Panc1 (cell line): ENCODE data around the gene CAPN2.

Source experiments
- POLR2AphosphoS5 ChIP-seq: IDR thresholded peaks from 2 replicates; pipeline ENCODE4 v1.6.1; 2012; ENCODE audit warnings: mild to moderate bottlenecking, low read depth, low read length, moderate library complexity
- SIN3A ChIP-seq: IDR thresholded peaks from 2 replicates; pipeline ENCODE4 v1.6.1; 2012; ENCODE audit warnings: low read depth, mild to moderate bottlenecking, low read length, moderate library complexity, borderline replicate concordance; ENCODE audit not compliant: insufficient read depth
- TCF7L2 ChIP-seq: IDR thresholded peaks from 2 replicates; pipeline ENCODE4 v1.6.1; 2011; ENCODE audit warnings: mild to moderate bottlenecking, low read depth, low read length, inconsistent platforms
- TF ChIP-seq, protein P1 (sequence below): fragments of 450-650 bp; IDR thresholded peaks from 2 replicates; pipeline ENCODE4 v1.5.1; 2017; ENCODE audit warnings: mild to moderate bottlenecking
- TF ChIP-seq, protein P2 (sequence below), 2 experiments: IDR thresholded peaks; 2 replicates each; pipeline ENCODE4 v1.6.1; 2011 to 2012; ENCODE audit warnings: low read depth in 2 of 2, control low read depth in 1 of 2, low read length in 1 of 2, mild to moderate bottlenecking in 1 of 2, moderate library complexity in 1 of 2; ENCODE audit not compliant: insufficient read depth in 1 of 2

DNA sequence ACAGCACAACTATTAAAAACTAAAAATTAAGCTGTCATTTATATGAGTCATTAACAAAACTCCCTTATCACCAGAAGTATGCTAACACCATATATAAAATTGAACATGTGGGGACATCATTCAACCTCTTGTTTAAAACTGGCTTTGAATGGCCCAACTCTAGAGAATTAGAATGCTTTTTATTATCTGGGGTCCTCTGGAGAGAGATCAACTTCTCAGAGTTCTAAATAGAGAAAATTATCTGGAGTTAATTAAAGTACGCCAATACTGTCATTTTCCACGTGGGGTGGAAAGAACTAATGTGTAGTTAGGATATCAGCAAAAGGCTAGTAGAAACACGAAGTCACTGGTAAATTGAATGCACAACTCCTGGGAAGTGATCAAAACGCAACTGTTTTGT, 21.2 kb upstream of the CAPN2 start:
- TF ChIP-seq TCF7L2 (no peak), POLR2AphosphoS5 (no peak), SIN3A (no peak)
- TF ChIP-seq, protein P1, sequence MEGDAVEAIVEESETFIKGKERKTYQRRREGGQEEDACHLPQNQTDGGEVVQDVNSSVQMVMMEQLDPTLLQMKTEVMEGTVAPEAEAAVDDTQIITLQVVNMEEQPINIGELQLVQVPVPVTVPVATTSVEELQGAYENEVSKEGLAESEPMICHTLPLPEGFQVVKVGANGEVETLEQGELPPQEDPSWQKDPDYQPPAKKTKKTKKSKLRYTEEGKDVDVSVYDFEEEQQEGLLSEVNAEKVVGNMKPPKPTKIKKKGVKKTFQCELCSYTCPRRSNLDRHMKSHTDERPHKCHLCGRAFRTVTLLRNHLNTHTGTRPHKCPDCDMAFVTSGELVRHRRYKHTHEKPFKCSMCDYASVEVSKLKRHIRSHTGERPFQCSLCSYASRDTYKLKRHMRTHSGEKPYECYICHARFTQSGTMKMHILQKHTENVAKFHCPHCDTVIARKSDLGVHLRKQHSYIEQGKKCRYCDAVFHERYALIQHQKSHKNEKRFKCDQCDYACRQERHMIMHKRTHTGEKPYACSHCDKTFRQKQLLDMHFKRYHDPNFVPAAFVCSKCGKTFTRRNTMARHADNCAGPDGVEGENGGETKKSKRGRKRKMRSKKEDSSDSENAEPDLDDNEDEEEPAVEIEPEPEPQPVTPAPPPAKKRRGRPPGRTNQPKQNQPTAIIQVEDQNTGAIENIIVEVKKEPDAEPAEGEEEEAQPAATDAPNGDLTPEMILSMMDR, result no peak
- TF ChIP-seq, protein P2, sequence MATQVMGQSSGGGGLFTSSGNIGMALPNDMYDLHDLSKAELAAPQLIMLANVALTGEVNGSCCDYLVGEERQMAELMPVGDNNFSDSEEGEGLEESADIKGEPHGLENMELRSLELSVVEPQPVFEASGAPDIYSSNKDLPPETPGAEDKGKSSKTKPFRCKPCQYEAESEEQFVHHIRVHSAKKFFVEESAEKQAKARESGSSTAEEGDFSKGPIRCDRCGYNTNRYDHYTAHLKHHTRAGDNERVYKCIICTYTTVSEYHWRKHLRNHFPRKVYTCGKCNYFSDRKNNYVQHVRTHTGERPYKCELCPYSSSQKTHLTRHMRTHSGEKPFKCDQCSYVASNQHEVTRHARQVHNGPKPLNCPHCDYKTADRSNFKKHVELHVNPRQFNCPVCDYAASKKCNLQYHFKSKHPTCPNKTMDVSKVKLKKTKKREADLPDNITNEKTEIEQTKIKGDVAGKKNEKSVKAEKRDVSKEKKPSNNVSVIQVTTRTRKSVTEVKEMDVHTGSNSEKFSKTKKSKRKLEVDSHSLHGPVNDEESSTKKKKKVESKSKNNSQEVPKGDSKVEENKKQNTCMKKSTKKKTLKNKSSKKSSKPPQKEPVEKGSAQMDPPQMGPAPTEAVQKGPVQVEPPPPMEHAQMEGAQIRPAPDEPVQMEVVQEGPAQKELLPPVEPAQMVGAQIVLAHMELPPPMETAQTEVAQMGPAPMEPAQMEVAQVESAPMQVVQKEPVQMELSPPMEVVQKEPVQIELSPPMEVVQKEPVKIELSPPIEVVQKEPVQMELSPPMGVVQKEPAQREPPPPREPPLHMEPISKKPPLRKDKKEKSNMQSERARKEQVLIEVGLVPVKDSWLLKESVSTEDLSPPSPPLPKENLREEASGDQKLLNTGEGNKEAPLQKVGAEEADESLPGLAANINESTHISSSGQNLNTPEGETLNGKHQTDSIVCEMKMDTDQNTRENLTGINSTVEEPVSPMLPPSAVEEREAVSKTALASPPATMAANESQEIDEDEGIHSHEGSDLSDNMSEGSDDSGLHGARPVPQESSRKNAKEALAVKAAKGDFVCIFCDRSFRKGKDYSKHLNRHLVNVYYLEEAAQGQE (IDR thresholded peaks at IDR 0.05; ENCODE audit: insufficient read depth in 1 of 2, low read depth in 2 of 2, low read length in 1 of 2), result no peak
